NCI-H446 treated with DMSO at 0.1 percent for 48 hours (cell line): ENCODE measurements around the gene FKBP2.
A peak's percentile ranks its signal among the peaks of the same experiment; 100 is the strongest.

Experiments
- DNase-seq: peaks from one replicate; lab custom pipeline; 2025; lab: John Stamatoyannopoulos, UW

The FKBP2 gene

GRCh38 chr11:64240435-64241240, at the start of gene FKBP2:
Gene FKBP2, plus strand, starts transcription at chr11:64241095. Its CDS starts 1,293 bp downstream, at chr11:64242388.
- peak; percentile 94 for DNase-seq

GRCh38 chr11:64192434-64192833, 48.5 kb upstream of the FKBP2 start:
- no peak for DNase-seq

- no peak for DNase-seq
These were observed 44.3 kb upstream of the FKBP2 start for GRCh38 chr11:64196626-64197025.

DNA sequence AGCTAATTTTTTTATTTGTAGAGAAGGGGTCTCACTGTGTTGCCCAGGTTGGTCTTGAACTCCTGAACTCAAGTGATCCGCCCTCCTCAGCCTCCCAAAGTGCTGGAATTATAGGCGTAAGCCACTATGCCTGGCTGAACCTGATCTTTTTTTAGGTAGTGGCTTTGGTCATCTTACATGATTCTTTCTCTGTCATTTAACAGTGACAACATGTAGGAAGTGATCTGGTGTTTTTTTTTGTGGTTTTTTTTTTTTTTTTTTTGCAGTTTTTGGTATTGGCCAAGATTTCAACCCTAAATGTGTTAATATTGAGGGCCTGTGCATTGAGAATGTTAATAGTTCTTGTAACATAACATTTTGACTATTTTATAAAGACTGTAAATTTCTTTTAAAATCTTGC, 42.4 kb upstream of the FKBP2 start:
- no peak for DNase-seq

DNA sequence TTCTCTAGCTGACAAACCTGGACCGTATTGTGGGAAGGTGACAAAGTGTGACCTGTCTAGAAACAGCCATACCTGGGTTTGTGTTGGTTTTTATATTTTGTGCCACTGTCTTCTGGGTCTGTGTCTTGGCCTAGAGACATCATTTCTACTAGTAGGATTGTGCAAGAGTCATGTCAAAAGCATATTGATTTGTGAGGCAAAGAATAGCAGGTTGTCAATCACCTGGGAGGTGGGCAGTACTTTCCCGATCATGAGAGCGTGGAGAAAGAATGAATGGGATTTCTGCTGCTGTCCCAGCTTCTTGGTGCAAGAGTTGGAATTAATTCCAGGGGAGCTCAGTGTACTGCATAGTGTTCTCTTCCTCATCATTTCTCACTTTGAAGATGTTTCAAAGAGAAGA, 39.4 kb upstream of the FKBP2 start:
- no peak for DNase-seq

DNA sequence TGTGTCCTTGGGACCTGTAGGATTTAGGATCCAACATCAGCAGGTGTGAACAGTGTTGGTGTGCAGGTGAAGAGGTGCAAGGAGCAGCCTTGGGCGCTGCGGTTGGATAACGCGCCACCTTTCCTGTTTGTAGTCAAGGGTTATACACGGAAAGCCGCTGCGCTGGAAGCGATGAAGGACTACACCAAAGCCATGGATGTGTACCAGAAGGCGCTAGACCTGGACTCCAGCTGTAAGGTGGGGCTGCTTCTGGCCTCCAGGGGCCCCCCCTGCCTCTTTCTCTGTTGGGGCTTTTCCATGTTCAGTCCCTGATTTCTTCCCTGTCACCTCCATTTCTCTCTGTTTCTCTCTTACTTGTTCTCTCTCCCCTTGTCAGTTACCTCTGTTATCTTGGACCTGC, 37.9 kb upstream of the FKBP2 start:
- DNase-seq: no peak

GRCh38 chr11:64203421-64204079, 37.3 kb upstream of the FKBP2 start:
- DNase-seq: no peak

GRCh38 chr11:64204080-64204440, 36.8 kb upstream of the FKBP2 start:
- no peak for DNase-seq

DNA sequence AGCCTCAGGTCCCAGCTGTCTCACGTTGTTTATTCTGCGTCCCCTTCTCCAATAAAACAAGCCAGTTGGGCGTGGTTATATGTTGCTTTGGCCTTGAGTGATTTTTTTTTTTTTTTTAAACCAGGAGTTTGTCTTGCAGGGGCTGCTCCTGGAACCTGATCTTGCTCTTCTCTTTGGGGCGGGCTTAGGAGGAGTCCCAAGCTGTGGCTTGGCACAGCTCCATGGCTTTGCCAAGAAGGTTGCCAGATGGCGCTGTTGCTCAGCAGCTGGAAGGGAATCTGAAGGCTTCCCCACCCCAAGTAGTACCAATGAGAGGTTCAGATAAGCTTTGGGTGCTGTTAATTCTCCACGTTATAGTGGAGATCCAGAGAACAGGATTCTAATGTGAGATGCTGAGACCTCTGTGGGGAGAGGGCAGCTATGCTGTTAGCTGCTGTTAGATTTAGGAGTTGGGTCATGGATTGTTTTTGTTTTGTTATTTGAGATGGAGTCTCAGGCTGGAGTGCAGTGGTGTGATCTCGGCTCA, 36.4 kb upstream of the FKBP2 start:
- peak; percentile 81 for DNase-seq

DNA sequence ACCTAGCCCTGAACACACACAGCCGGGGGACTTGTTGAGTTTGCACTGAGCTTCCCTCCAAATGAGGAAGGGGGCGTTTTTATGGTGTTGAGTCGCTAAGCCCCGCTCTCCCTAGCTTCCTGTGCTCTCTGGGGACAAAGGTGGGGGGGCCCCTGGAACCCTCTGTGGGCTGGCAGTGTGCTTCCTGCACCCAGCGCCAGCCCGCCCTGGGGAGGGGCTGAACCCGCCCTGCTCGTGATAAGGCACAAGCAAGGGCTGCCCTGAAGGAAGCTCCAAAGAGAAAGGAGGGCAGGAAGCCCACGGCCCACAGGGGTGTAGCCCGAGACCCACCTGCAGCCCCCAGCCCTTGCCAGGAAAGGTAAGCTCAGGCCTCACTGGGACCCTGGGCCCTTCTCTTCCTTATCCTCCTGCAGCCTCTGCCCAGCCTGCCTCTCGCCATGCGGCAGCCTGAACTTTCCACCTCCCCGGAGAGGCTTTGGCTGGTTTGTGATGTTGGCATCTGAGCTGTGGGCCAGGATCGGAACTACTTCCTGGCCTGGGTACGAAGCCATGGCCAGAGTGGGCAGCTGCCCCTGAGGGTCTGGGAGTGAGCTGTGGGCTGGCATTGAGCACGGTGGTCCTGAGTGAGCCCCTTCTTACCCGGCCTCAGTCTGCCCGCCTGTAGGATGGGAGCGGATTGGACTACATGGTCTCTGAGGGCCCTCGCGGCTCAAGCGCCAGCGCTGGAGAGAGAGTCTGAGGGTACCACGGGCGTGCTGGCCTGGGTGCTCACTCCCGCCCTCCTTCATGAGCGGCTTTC, 34.2 kb upstream of the FKBP2 start, which contains the start of gene FERMT3:
TSS of gene FERMT3 (plus strand) at position 265 of the 799 bp plus-strand sequence. CDS start 644 bp downstream, outside the sequence.
- no peak for DNase-seq

- no peak for DNase-seq
These were observed 33.4 kb upstream of the FKBP2 start for GRCh38 chr11:64207256-64208085.

DNA sequence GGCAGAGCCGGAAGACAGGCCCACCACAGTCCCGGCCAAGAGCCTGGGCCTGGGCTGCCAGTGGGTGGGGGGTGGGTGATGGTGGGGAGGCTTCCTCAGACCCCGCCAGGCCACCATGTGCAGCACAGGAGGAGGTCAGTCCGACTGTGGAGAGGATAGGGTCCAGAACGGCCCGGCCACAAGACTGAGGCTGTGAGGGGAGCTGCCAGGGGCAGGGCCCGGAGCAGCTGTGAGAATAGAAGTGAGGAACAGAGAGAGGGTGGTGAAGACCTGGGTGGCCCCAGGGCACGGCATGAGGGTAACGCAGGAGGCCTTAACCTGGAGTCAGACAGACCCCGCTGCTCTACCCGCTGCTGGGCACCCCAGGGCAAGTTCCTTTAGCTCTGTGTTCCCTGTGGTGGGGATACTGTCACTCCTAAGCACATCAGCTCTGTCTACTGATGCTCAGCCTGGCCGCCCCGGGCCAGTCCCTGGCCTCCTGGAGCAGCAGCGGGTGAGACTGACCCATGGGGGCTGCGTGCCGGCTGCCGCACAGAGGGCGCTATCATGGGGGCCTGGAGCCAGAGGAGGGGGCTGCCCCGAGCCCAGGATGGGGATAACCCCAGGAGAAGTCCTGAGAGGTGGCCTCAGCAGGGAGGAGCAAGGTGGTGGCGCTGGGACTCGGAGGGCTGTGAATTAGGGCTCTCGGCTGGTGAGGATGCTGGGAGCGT, 32.7 kb upstream of the FKBP2 start:
- DNase-seq: no peak

- DNase-seq: no peak
These were observed 31.9 kb upstream of the FKBP2 start for GRCh38 chr11:64208796-64209562.

- DNase-seq: no peak
These were observed 31.4 kb upstream of the FKBP2 start for GRCh38 chr11:64209563-64209843.

DNA sequence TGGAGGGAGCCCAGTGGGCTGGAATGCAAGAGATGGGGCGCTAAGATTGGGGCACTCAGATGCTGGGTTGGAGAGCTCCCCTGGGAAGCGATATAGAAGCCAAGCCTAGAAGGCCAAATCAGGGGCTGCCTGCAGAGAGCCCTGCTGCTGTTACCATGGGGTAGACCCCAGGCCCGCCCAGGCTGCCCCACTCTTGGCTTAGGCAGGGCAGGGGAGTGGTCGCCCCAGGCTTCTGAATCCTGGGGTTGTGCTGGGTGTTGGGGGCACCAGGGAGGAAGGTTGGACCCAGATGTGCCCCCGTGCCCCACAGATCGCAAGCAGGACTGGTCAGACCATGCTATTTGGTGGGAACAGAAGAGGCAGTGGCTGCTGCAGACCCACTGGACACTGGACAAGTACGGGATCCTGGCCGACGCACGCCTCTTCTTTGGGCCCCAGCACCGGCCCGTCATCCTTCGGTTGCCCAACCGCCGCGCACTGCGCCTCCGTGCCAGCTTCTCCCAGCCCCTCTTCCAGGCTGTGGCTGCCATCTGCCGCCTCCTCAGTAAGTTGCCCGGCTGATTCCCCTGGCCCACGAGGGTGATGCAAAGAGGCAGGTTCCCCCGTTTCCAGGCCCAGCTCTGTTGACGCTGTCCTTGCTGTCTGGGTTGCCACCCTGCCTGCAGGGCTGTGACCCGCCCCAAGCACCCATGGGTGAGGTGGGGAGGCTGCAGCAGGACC, 30.4 kb upstream of the FKBP2 start:
- DNase-seq: no peak

DNA sequence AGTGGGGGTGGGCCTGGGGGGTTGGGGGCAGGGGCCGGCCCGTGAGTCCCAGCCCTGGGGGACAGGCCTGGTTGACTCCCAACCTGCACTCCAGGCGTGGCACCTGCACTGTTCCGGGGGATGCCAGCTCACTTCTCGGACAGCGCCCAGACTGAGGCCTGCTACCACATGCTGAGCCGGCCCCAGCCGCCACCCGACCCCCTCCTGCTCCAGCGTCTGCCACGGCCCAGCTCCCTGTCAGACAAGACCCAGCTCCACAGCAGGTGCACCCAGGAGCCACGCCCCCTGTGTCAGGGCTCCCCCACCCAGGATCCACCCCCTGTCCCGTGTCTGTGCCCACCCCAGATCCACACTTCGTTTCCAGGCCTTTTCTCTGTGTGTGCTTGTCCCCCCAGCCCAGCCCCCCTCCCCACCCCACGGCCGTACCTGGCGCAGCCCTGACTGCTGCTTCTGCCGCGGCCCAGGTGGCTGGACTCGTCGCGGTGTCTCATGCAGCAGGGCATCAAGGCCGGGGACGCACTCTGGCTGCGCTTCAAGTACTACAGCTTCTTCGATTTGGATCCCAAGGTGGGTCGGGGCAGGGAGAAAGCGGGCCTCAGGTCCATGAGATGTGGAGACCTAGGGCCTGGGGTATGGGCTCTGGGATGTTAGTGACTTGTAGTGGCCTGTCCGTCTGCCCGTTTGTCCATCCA, 29.6 kb upstream of the FKBP2 start:
- no peak for DNase-seq

DNA sequence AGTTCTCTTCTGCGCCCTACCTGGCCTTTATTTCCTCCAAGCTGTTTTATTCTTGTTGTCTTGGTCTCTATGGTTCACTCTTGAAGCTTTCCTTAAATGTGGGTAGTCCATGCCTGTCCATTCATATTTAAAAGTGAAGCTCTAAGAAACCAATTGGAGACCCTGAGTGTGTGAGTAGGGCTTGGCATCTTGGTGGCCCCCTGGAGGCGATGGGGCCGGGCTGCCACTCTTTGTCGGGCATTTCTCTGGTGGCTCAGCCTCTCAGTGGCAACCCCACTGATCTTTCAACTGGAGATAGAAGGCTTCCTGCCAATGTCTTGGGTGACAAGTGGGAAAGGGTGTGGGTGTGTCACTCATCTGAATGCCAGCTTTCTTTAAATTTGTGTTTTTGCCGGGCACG, 24.0 kb upstream of the FKBP2 start:
- no peak for DNase-seq

DNA sequence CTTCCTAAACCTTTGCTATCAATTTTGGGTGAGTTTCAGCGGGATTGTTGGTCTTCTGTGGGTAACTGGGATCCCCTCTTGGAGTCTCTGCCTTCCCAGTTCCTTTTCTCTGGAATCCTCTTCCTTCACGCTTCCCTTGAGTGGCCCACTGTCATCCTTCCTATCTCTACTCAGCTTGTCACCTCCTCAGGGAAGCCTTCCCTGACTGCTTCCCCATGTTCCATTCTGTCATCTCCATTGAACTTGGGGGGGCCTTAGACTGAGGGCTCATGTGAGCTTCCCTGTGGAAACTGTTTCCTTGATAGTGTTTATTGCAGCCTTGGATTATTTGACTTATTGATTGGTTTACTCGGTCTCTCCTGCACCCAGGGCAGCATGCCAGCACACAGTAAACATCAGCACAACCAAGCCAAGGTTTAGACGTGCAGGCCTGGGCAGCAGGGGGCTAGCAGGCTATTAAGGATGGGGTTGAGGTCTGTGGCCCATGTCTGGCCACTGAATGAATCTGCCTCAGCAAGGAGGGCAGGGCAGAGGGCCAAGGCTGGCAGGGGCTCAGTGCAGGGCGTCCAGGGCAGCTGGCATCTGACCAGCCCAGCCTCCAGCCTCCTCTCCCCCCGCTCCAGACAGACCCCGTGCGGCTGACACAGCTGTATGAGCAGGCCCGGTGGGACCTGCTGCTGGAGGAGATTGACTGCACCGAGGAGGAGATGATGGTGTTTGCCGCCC, 22.1 kb upstream of the FKBP2 start:
- no peak for DNase-seq

- no peak for DNase-seq
These were observed 21.6 kb upstream of the FKBP2 start for GRCh38 chr11:64219354-64219684.
